ENCODE measurements around the gene PTK7.
"Not testable (repeated sequence)": the region's sequence is repeated elsewhere in the genome, so short reads cannot be mapped to it uniquely, and the experiment has no call there.

Gene PTK7

DNA sequence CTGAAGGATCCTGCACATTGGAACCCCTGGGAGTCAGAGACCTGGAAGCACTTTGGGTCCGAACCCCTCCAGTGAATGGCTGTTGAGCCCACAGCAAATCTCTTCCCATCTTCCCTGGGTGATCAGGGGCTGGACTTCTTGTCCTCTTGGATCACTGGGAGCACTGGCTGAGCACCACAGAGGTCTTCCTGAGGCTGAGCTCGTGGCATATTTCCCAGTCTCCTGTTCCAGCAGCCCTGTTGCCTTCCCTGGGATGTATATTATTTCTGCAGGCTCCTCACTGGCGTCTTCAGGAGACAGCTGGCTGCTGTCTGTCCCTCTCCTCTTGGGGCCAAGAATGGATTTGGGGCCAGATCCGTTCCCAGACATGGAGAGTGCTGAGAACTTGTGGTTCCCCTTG, 43.4 kb downstream of the PTK7 start:
- ATAC-seq (no peak), DNase-seq (no peak)

DNA sequence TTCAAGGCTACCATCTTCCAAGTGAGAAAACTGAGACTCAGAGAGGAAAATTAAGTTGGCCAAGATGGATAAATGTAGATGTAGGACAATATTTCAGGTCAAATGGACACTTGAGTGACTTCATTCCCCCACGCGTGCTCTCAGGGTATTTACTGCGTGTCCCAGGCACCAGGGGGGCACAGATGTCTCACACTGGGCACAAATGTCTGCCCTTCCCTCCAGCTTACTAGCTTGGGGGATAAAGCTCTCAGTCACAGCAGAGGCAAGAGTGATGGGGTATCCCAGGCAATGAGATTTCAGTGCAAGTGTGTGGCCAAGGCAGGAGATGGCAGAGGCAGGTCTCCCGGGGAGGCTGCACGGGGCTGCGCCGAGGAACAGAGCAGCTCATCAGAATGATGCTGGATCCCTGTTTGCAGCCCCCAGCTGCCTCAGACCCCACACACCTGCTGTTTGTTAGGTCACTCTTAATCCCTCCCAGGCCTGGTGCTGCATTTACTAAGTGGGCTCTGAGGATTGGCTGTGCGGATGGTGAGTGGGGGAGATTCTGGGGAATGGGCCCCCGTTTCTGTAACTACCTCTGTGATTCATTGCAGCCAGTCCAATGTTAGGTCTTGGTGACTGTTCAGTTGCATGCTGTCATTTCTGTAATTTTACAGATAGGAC, 44.1 kb downstream of the PTK7 start:
- ATAC-seq (no peak), DNase-seq (no peak)

DNA sequence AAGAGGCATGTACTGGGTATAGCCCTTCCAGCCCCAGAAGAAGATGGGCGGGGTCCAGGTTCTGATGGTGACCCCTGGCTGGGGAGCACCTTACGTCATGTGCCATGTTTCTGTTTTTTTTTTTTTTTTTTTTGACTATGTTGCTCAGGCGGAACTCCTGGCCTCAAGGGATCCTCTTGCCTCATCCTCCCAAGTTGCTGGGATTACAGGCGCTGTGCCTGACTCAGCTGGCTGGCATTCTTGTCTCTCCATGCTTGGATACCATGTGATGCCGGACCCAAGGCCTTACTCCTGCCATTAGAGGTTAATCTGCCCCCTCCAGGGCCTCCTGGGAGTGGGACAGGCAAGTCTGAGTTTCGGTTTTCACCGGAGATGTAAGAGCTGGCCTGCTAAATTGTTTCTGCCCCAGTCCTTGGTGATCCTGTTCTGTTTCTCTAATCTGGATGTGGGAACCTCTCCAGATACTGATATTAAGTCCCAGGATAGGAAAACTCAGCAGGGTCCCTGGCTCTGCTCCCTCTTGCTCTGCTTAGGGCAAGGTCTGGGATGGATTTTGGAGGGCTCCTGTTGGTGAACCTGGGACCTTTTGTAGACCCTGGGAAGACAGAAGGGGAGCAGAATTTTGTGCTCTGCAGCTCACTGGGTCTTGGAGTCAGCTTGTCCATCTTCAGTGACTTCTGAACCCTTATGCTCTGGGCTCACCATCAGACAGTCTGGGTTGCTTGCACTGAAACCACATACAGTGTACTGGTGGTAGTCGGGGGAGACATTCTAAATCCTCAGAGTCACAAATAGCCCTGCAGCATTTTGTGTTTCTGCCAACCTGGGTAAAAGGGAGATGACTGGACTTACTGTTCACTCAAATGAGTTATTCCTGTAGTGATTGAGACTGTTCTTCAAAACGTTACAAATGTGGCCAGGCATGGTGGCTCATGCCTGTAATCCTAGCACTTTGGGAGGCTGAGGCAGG, 45.1 kb downstream of the PTK7 start:
- no peak for DNase-seq
- no peak for ATAC-seq

DNA sequence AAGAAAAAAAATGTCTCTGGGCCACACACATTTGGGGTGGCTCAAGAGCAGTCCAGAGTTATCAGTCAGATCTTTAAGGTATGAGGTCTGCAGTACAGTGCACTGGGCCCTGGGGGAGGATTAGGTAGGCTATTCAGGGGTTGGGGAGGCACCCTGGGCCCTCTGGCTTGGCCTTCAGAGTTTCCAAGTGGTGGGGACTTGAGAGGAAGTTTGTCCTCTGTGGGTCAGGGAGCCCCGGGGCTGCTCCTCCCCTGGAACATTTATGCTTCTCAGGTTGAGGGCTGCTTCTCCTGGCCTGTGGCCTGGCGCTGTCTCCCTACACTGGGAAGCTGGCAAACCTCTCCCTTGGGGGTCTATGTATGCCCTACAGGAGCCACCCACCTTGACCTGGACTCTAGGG, 46.0 kb downstream of the PTK7 start:
- ATAC-seq = no peak
- no peak for DNase-seq

DNA sequence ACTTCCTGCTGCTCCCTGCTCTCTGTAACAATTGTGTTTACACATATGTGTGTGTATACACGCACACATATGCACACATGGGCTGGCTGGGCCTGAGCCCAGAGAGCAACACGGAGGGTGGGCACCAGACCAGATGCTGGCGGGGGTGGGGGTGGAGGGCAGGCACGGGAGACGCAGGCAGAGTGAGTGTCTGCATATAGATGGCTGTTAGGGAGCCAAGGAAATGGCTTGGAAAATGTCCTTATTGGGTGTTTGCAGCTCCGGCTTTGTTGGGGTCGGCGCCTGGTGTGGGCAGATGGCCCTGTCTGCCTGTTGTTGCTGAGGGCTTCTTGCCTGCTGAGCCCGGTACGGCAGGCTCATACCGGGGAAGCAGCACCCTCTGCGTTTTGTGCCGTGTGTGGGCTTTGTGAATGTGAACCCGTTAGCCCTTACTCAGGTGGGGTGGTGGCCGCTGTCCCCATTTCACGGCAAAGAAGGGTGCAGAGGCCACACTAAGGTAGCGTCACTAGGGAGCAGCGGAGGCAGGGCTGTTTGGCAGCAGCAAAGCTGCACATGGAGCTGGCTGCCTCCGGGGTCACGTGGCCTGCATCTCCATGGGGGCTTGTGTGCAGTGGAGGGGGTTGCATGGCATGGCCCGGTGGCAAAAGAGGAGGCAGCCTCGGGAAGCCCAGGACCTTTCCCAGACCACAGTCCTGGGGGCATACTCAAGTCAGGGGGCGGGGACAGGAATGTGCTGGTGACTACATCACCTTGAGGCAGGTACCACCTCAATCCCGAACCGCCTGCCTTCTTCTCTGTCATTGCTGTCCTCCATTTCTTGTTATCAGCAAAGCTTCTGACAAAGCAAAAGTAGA, 47.6 kb downstream of the PTK7 start:
- no peak for ATAC-seq
- no peak for DNase-seq

DNA sequence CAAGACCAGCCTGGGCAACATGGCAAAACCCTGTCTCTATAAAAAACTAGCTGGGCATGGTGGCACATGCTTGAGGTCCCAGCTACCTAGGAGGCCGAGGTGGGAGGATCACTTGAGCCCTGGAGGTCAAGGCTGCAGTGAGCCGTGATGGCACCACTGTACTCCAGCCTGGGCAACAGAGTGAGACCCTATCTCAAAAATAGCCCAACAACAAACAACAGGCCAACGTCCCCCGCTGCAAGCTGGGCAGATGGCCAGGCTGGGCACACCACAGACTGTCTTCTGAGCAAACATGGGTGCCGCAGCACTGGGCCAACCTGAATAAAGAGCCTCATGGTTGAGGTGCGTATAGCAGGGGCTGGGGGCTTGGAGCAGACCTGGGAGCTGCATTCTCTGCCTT, 48.4 kb downstream of the PTK7 start:
- DNase-seq (no peak), ATAC-seq (no peak)

DNA sequence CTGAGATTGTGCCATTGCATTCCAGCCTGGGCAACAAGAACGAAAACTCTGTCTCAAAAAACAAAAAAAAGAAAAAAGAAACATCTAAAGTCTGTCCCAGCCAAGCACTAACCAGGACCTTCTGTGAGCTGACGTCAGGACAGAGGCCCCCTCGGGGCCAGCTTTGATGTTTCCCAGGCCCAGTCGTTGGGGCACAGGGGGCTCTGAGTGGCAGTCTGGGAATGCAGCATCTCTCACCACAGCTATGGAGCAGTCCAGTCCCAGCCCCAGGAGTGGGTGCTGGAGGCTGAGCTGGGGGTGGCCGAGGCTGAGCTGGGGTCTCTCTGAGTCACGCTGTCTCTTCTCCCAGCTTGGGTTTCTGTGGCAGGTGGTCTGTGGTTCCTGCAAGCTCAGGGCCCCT, 49.0 kb downstream of the PTK7 start:
- no peak for ATAC-seq

DNA sequence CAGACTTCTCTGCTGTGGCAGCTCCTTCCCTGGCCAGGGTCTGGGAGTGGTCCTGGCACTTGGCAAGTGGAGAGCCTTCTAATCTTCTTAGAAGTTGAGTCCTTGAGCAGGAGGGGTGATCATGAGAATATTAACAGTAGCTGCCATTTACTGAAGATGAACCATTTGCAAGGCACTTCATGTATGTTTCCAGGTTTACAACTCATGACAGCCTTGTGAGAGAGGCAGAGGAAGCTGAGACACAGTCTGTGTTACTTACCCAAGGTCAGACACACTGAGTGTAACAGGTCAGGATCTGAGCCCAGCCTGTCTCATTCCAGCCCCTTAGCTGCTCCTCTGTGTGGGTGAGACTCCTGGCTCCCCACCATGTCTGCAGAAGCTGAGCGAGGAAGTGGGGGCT, 49.4 kb downstream of the PTK7 start:
- ATAC-seq (no peak), DNase-seq (no peak)

More for the DNA sequence above, 49.0 kb downstream of the PTK7 start:
- no peak for DNase-seq

DNA sequence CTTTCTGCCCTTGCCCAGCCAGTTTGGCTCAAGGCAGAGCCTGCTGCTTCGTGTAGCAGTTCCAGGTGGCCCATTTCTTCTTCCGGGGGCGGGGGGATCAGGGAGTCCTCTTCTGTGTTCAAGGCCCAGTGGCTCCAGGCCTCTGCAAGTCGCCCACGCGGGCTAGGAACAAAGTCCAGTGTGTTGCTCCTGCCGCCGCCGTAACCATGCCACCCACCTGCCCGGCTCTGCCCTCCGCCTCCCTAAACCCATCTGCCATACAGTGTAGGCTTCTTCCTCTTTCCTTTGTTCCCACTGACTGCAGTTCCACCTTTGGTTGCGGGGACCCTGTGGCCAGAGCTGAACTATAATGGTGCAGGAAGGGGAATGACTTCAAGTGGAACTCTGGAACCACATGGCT, 51.1 kb downstream of the PTK7 start:
- no peak for ATAC-seq

DNA sequence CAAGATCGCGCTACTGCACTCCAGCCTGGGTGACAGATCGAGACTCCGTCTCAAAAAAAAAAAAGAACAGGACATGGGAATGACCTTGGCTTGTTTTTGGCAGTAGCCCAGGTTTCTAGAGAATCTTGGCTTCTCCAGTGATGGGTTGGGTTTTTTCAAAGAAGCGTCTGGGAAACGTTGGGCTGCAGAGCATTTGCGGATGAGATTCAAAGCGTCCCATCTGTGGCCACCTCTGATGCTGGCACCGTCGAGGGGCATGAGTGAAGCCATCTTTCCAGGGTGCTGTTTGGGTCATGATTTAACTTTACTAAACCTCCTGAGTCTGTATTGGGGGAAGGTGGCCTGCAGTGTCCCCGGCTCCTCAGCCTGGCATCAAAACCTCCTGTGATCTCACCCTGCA, 51.8 kb downstream of the PTK7 start:
- ATAC-seq (no peak), DNase-seq (no peak)

More for the DNA sequence above, 51.1 kb downstream of the PTK7 start:
- DNase-seq = no peak

DNA sequence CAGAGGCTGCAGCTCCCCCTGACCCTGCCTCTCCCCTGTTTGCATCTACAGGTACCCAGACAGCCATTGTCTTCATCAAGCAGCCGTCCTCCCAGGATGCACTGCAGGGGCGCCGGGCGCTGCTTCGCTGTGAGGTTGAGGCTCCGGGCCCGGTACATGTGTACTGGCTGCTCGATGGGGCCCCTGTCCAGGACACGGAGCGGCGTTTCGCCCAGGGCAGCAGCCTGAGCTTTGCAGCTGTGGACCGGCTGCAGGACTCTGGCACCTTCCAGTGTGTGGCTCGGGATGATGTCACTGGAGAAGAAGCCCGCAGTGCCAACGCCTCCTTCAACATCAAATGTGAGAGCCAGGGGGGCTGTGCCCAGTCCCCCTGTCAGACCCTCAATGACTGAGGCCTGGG, 52.8 kb downstream of the PTK7 start:
- no peak for ATAC-seq
- DNase-seq = no peak

DNA sequence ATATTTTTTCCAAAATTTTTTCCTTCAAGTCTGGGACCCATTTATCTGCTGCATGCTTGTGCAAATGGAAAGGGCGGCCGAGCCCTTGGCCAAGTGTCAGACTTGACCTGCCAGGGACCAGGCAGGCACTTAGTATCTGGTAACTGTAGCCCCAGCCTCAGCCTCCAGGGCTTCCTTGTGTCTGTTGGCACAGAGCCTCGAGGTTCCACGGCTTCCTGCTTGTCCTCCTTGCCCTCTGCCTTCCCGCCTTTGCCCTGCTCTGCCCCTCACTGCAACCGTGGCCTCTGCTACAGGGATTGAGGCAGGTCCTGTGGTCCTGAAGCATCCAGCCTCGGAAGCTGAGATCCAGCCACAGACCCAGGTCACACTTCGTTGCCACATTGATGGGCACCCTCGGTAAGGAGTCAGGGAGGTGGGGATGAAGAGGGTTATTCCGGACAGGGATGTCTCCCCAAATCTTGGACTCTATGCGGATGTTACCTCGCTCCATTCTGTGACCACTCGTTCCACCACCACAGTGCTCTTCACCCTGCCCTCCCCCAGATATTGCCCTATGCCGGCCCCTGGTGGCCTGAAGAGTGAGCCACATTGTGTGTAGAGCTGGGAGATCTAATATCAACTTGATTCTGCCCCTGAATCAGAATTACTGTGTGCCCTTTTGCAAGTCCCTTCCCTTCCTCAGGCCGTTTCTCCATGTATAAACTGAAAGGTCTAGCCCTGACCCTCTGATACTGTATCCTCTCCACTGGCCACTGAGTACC, 53.5 kb downstream of the PTK7 start:
- ATAC-seq (peak; percentile 61), DNase-seq (peak; percentile 14)

DNA sequence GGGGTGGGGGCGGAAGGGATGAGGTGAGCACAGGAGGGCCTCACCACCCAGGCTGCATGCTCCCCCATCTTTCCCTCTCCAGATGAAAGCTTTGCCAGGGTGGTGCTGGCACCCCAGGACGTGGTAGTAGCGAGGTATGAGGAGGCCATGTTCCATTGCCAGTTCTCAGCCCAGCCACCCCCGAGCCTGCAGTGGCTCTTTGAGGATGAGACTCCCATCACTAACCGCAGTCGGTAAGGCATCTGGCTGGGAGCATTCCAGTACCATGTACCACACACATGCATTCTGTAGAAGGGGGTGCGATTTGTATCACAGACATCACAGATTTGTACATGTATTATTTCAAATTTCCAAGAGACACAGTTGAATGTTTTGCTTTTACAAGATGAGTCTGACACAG, 54.3 kb downstream of the PTK7 start:
- no peak for ATAC-seq
- DNase-seq = no peak

DNA sequence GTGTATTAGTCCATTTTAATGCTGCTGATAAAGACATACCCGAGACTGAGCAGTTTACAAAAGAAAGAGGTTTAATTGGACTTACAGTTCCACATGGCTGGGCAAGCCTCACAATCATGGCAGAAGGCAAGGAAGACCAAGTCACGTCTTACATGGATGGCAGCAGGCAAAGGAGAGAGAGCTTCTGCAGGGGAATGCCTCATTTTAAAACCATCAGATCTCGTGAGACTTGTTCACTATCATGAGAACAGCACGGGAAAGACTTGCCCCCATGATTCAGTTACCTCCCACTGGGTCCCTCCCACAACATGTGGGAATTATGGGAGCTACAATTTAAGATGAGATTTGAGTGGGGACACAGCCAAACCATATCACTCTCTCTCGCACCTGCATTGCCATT, 55.3 kb downstream of the PTK7 start:
- not testable (repeated sequence) for ATAC-seq, DNase-seq

DNA sequence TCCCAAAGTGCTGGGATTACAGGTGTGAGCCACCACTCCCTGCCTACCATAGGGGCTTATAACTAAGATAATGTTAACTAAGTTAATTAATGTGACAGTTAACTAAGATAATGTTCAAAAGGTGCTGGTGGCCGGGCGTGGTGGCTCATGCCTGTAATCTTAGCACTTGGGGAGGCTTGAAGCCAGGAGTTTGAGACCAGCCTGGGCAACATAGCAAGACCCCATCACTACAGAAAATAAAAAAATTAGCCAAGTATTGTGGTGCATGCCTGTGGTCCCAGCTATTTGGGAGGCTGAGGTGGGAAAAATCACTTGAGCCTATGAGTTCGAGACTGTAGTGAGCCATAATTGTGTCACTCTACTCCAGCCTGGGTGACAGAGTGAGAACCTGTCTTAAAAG, 62.2 kb downstream of the PTK7 start:
- no peak for ATAC-seq
- no peak for DNase-seq

DNA sequence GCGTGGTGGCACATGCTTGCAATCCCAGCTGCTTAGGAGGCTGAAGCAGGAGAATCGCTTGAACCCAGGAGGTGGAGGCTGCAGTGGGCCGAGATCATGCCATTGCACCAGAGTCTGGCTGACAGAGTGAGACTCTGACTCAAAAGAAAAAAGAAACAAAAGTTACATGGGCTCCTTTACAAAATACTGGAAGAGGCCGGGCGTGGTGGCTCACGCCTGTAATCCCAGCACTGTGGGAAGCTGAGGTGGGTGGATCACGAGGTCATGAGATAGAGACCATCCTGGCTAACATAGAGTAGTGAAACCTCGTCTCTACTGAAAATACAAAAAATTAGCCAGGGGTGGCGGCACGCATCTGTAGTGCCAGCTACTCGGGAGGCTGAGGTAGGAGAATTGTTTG, 63.9 kb downstream of the PTK7 start:
- not testable (repeated sequence) for ATAC-seq, DNase-seq

DNA sequence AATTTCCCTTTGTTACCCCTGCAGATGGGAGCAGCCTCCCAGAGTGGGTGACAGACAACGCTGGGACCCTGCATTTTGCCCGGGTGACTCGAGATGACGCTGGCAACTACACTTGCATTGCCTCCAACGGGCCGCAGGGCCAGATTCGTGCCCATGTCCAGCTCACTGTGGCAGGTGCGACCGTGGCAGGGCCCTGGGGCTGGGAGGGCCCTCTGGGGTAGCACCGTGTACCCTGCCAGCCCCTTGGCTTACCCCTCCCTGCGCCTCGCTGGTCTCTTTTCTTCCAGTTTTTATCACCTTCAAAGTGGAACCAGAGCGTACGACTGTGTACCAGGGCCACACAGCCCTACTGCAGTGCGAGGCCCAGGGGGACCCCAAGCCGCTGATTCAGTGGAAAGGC, 65.5 kb downstream of the PTK7 start:
- ATAC-seq (no peak), DNase-seq (no peak)

DNA sequence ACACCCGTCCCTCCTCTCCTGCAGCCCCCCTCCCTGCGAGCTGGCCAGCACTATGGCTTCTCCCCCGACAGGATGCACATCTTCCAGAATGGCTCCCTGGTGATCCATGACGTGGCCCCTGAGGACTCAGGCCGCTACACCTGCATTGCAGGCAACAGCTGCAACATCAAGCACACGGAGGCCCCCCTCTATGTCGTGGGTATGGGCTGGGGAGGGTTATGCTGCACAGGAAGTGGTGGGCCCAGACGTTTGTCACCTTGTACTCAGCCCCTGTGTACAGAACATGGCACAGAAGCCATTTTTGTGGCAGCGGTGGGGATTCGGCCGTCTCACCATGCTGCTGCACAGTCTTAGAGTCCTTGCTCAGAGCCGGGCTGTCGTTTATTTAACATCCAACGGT, 66.0 kb downstream of the PTK7 start:
- DNase-seq (peak; percentile 33), ATAC-seq (peak; percentile 39)

DNA sequence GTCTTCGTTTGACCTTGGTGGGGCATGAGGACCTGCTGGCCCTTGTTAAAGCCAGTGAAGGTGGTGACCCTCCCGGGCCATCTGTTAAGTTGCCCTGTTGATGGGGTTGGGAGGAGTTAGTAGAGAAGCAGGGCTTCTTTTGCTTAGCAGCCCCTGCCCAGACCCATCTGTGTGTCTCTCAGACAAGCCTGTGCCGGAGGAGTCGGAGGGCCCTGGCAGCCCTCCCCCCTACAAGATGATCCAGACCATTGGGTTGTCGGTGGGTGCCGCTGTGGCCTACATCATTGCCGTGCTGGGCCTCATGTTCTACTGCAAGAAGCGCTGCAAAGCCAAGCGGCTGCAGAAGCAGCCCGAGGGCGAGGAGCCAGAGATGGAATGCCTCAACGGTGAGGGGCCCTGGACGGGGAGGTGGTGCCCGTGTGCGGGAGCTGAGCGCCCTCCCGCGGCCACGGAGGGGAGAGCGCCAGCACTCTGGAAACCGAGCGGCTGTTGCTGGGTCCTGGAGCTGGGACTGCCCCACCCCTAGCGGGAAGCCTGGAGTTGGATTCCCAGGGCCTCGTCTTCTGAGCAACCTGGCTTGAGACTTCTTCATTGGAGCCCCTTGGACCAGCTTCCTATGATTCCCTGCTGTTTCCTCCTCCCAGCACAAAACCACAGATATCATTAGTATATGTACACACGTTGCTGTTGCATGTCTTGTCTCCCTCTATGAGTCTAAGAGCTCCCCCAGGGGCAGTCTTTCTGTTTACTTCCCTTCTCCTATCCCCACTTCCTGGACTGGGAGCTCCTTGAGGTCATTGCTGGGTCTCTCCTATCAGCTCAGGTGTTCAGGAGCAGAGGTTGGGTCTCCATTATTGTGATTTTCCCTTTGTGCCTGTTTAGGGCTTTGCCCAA, 67.4 kb downstream of the PTK7 start:
- ATAC-seq = peak; percentile 94
- DNase-seq = peak; percentile 86

DNA sequence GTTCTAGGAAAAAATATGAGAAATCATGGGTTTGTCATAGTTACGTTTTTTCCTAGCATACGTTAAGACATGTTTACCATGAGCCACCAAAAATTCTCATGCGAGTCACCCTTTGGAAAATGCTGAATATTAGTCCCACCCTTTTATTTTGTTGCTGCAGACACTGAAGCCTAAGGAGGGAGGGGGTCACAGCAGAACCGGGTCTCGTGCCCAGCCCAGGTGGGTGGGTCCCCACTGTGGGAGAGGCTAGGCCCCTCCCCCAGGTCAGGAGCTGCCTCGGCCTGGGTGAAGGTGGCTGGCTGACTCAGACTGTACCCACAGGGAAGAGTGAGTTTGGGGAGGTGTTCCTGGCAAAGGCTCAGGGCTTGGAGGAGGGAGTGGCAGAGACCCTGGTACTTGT, 68.8 kb downstream of the PTK7 start:
- ATAC-seq (no peak), DNase-seq (no peak)

DNA sequence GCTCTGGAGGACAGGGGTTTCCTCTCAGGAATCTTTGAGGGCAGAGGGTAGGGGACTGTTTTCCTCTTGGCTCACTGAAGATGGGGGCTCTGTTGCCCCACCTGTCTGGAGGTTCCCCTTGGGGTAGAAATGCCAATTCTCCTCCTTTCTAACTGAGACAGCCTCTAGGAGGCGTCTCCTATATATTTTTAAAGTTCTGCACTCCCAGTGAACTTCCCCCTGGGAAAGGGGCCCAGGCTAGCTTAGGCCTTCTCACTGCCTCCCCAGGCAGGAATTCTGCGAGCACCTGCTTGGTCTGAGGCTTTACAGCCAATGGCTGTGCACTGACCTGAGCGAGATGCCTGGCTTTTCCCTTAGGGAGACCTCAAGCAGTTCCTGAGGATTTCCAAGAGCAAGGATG, 70.1 kb downstream of the PTK7 start:
- ATAC-seq (no peak), DNase-seq (no peak)
